HEK293 (cell line): ENCODE measurements around the gene IFT172.

Experiments
- KLF7 ChIP-seq: fragments of 450-650 bp; formaldehyde crosslinking; IDR thresholded peaks from 2 replicates; pipeline ENCODE4 v1.5.1; 2016; ENCODE audit warnings: missing biosample characterization, missing genetic modification characterization, borderline replicate concordance
- ZNF19 ChIP-seq: fragments of 450-650 bp; formaldehyde crosslinking; IDR thresholded peaks from 2 replicates; pipeline ENCODE4; 2016; ENCODE audit warnings: missing biosample characterization, missing genetic modification characterization, low read depth
- ZNF48 ChIP-seq: fragments of 450-650 bp; formaldehyde crosslinking; IDR thresholded peaks from 2 replicates; pipeline ENCODE4 v1.5.1; 2016; ENCODE audit warnings: missing biosample characterization, missing genetic modification characterization
- TF ChIP-seq, protein P1 (sequence below): fragments of 450-650 bp; formaldehyde crosslinking; IDR thresholded peaks from 2 replicates; pipeline ENCODE4 v1.5.1; 2016; ENCODE audit warnings: missing biosample characterization, missing genetic modification characterization
- TF ChIP-seq, protein P2 (sequence below): fragments of 450-650 bp; formaldehyde crosslinking; IDR thresholded peaks from 2 replicates; pipeline ENCODE4 v1.5.1; 2016; ENCODE audit warnings: missing biosample characterization, missing genetic modification characterization
- TF ChIP-seq, protein P3 (sequence below): fragments of 450-650 bp; formaldehyde crosslinking; IDR thresholded peaks from 2 replicates; pipeline ENCODE4 v1.5.1; 2016; ENCODE audit warnings: missing biosample characterization, missing genetic modification characterization, borderline replicate concordance
- TF ChIP-seq, protein P4 (sequence below): fragments of 450-650 bp; formaldehyde crosslinking; IDR thresholded peaks from 2 replicates; pipeline ENCODE4 v1.5.1; 2016; ENCODE audit warnings: missing biosample characterization, missing genetic modification characterization

DNA sequence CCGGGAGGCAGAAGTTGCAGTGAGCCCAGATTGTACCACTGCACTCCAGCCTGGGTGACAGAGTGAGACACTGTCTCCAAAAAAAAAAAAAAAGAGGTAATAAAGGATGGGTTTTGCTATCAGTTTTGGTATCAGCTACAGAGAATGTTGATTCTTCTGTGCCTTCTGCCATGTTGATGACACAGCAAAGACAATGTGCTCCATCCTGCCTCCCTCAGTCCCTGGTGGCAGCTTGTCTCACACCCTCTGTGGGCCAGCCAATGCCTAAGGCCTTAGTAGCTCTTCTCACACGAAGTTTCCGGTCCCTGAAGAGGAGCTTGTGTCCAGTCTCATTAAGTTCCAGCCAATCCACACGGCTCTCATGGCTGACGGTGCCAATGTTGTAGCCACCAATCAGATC lies 17.6 kb downstream of the IFT172 start:
- TF ChIP-seq ZNF19 (no peak), KLF7 (no peak), ZNF48 (no peak)
- TF ChIP-seq, protein P1, sequence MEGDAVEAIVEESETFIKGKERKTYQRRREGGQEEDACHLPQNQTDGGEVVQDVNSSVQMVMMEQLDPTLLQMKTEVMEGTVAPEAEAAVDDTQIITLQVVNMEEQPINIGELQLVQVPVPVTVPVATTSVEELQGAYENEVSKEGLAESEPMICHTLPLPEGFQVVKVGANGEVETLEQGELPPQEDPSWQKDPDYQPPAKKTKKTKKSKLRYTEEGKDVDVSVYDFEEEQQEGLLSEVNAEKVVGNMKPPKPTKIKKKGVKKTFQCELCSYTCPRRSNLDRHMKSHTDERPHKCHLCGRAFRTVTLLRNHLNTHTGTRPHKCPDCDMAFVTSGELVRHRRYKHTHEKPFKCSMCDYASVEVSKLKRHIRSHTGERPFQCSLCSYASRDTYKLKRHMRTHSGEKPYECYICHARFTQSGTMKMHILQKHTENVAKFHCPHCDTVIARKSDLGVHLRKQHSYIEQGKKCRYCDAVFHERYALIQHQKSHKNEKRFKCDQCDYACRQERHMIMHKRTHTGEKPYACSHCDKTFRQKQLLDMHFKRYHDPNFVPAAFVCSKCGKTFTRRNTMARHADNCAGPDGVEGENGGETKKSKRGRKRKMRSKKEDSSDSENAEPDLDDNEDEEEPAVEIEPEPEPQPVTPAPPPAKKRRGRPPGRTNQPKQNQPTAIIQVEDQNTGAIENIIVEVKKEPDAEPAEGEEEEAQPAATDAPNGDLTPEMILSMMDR (tag by site-specific recombination), result no peak
- TF ChIP-seq, protein P2, sequence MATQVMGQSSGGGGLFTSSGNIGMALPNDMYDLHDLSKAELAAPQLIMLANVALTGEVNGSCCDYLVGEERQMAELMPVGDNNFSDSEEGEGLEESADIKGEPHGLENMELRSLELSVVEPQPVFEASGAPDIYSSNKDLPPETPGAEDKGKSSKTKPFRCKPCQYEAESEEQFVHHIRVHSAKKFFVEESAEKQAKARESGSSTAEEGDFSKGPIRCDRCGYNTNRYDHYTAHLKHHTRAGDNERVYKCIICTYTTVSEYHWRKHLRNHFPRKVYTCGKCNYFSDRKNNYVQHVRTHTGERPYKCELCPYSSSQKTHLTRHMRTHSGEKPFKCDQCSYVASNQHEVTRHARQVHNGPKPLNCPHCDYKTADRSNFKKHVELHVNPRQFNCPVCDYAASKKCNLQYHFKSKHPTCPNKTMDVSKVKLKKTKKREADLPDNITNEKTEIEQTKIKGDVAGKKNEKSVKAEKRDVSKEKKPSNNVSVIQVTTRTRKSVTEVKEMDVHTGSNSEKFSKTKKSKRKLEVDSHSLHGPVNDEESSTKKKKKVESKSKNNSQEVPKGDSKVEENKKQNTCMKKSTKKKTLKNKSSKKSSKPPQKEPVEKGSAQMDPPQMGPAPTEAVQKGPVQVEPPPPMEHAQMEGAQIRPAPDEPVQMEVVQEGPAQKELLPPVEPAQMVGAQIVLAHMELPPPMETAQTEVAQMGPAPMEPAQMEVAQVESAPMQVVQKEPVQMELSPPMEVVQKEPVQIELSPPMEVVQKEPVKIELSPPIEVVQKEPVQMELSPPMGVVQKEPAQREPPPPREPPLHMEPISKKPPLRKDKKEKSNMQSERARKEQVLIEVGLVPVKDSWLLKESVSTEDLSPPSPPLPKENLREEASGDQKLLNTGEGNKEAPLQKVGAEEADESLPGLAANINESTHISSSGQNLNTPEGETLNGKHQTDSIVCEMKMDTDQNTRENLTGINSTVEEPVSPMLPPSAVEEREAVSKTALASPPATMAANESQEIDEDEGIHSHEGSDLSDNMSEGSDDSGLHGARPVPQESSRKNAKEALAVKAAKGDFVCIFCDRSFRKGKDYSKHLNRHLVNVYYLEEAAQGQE (tag by site-specific recombination), result no peak
- TF ChIP-seq, protein P3, sequence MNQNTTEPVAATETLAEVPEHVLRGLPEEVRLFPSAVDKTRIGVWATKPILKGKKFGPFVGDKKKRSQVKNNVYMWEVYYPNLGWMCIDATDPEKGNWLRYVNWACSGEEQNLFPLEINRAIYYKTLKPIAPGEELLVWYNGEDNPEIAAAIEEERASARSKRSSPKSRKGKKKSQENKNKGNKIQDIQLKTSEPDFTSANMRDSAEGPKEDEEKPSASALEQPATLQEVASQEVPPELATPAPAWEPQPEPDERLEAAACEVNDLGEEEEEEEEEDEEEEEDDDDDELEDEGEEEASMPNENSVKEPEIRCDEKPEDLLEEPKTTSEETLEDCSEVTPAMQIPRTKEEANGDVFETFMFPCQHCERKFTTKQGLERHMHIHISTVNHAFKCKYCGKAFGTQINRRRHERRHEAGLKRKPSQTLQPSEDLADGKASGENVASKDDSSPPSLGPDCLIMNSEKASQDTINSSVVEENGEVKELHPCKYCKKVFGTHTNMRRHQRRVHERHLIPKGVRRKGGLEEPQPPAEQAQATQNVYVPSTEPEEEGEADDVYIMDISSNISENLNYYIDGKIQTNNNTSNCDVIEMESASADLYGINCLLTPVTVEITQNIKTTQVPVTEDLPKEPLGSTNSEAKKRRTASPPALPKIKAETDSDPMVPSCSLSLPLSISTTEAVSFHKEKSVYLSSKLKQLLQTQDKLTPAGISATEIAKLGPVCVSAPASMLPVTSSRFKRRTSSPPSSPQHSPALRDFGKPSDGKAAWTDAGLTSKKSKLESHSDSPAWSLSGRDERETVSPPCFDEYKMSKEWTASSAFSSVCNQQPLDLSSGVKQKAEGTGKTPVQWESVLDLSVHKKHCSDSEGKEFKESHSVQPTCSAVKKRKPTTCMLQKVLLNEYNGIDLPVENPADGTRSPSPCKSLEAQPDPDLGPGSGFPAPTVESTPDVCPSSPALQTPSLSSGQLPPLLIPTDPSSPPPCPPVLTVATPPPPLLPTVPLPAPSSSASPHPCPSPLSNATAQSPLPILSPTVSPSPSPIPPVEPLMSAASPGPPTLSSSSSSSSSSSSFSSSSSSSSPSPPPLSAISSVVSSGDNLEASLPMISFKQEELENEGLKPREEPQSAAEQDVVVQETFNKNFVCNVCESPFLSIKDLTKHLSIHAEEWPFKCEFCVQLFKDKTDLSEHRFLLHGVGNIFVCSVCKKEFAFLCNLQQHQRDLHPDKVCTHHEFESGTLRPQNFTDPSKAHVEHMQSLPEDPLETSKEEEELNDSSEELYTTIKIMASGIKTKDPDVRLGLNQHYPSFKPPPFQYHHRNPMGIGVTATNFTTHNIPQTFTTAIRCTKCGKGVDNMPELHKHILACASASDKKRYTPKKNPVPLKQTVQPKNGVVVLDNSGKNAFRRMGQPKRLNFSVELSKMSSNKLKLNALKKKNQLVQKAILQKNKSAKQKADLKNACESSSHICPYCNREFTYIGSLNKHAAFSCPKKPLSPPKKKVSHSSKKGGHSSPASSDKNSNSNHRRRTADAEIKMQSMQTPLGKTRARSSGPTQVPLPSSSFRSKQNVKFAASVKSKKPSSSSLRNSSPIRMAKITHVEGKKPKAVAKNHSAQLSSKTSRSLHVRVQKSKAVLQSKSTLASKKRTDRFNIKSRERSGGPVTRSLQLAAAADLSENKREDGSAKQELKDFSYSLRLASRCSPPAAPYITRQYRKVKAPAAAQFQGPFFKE (tag by site-specific recombination), result no peak
- TF ChIP-seq, protein P4, sequence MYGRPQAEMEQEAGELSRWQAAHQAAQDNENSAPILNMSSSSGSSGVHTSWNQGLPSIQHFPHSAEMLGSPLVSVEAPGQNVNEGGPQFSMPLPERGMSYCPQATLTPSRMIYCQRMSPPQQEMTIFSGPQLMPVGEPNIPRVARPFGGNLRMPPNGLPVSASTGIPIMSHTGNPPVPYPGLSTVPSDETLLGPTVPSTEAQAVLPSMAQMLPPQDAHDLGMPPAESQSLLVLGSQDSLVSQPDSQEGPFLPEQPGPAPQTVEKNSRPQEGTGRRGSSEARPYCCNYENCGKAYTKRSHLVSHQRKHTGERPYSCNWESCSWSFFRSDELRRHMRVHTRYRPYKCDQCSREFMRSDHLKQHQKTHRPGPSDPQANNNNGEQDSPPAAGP (tag by site-specific recombination), result no peak
